Right ventricle myocardium superior (tissue), 1 donor: ENCODE results near the gene ZXDC. TPM values are rescaled to one million over a fixed set of nuclear protein-coding genes. Genes with fewer than 3 reads are reported as not detected.

Experiments
- ATAC-seq: fragments of 200-7000 bp; cut with Tn5 transposase; one replicate; pipeline ENCODE4 v1.9.1; 2020; ENCODE audit warnings: mild to moderate bottlenecking; ENCODE audit not compliant: poor library complexity
- DNase-seq: peaks from one replicate; pipeline ENCODE4 v3.0.0-alpha.2; 2020
- intact Hi-C: fragments of 100-400 bp; cut with DNase I; formaldehyde crosslinking; loops from one replicate; pipeline ENCODE4 v1.11.2; 2022
- total RNA-seq: library from RNA; stranded (reverse); fragmentation: NEBNext Ultra II Directional; extraction: Animal tissue kit (Norgen Biotek cat#: 25700); gene quantifications from one replicate; pipeline ENCODE4 v1.2.1, GENCODE V29; 2021
- donor health status: DM: no; HTN: yes; CAD: no; lungs with severe emphysema.

ZXDC gene
- total RNA-seq, 1 donor from 2014 or later, result 16.1 TPM

- intact Hi-C loops, result no loop called here
- DNase-seq (peak; percentile 17), ATAC-seq (peak; percentile 49)
These were observed 37.4 kb upstream of the ZXDC start for GRCh38 chr3:126512916-126513650.

GRCh38 chr3:126512026-126512425, 36.3 kb upstream of the ZXDC start:
- DNase-seq (peak; percentile 18), ATAC-seq (peak; percentile 29)
- intact Hi-C loops, result no loop called here

- DNase-seq (peak; percentile 35), ATAC-seq (no peak)
- intact Hi-C loops, result no loop called here
These were observed 35.6 kb upstream of the ZXDC start for GRCh38 chr3:126511291-126511690.

GRCh38 chr3:126510308-126510910, 34.7 kb upstream of the ZXDC start:
- intact Hi-C loops, result no loop called here
- DNase-seq (peak; percentile 26), ATAC-seq (no peak)

GRCh38 chr3:126509597-126510307, 34.1 kb upstream of the ZXDC start:
- peak; percentile 35 for DNase-seq
- ATAC-seq, result no peak
- intact Hi-C loops, result no loop called here

GRCh38 chr3:126508564-126508964, 32.9 kb upstream of the ZXDC start:
- no peak for ATAC-seq
- intact Hi-C loops, result no loop called here
- DNase-seq, result peak; percentile 20

GRCh38 chr3:126507886-126508285, 32.2 kb upstream of the ZXDC start:
- DNase-seq, result peak; percentile 25
- intact Hi-C loops, result no loop called here
- ATAC-seq, result no peak

- ATAC-seq, result no peak
- intact Hi-C loops, result no loop called here
- no peak for DNase-seq
These were observed 28.0 kb upstream of the ZXDC start for GRCh38 chr3:126503701-126504100.

- intact Hi-C loops, result no loop called here
- ATAC-seq (no peak), DNase-seq (no peak)
These were observed 27.0 kb upstream of the ZXDC start for GRCh38 chr3:126502656-126503055.

GRCh38 chr3:126501736-126502135, 26.0 kb upstream of the ZXDC start:
- peak; percentile 68 for DNase-seq
- ATAC-seq, result peak; percentile 78
- intact Hi-C loops, result no loop called here

GRCh38 chr3:126501054-126501453, 25.4 kb upstream of the ZXDC start:
- no peak for ATAC-seq
- no peak for DNase-seq
- intact Hi-C loops, result no loop called here

- DNase-seq (no peak), ATAC-seq (no peak)
- intact Hi-C loops, result no loop called here
These were observed 24.3 kb upstream of the ZXDC start for GRCh38 chr3:126500016-126500415.

GRCh38 chr3:126499401-126499800, 23.7 kb upstream of the ZXDC start:
- intact Hi-C loops, result no loop called here
- DNase-seq (no peak), ATAC-seq (no peak)

- ATAC-seq, result no peak
- DNase-seq, result no peak
- intact Hi-C loops, result no loop called here
These were observed 23.2 kb upstream of the ZXDC start for GRCh38 chr3:126498929-126499328.

GRCh38 chr3:126498461-126498860, 22.8 kb upstream of the ZXDC start:
- intact Hi-C loops, result no loop called here
- ATAC-seq (no peak), DNase-seq (no peak)

- no peak for ATAC-seq
- intact Hi-C loops, result no loop called here
- no peak for DNase-seq
These were observed 22.3 kb upstream of the ZXDC start for GRCh38 chr3:126497956-126498355.

- ATAC-seq (no peak), DNase-seq (no peak)
- intact Hi-C loops, result no loop called here
These were observed 21.5 kb upstream of the ZXDC start for GRCh38 chr3:126496894-126497850.

GRCh38 chr3:126495786-126496185, 20.1 kb upstream of the ZXDC start:
- intact Hi-C loops, result no loop called here
- ATAC-seq (no peak), DNase-seq (no peak)

- DNase-seq (peak; percentile 17), ATAC-seq (no peak)
- intact Hi-C loops, result no loop called here
These were observed 19.2 kb upstream of the ZXDC start for GRCh38 chr3:126494970-126495230.
